IMR-90 (cell line): Measurements from ENCODE around the gene SLC35F3. TPM values are rescaled to one million over a fixed set of nuclear protein-coding genes. Genes with fewer than 3 reads are reported as not detected.
A peak's percentile ranks its signal among the peaks of the same experiment; 100 is the strongest.

ENCODE experiments used
- ATAC-seq: fragments of 200-7000 bp; cut with Tn5 transposase; 2 replicates; pipeline ENCODE4 v1.9.1; 2020; ENCODE audit warnings: low read depth, mild to moderate bottlenecking, moderate library complexity
- BruUV-seq: library from RNA; stranded (reverse); fragments of 400-500 nt; replicated peaks from 2 replicates; lab custom pipeline; 2021; lab: Mats Ljungman, UMichigan
- CTCF ChIA-PET: fragments of 300-600 bp; formaldehyde crosslinking; extraction: SDS; loops from one replicate; lab custom pipeline; 2021; ENCODE audit warnings: antibody characterized with exemption; lab: Yijun Ruan, JAX
- POLR2A ChIA-PET: fragments of 300-600 bp; sonication (Branson Sonifier 250); formaldehyde crosslinking; loops from one replicate; lab custom pipeline; 2022; ENCODE audit warnings: antibody characterized with exemption; ENCODE audit not compliant: unreplicated experiment; lab: Charles Lee
- DNase-seq: peaks from one replicate; pipeline ENCODE4 v3.0.0; 2013
- H2AFZ ChIP-seq: replicated peaks from 2 replicates; pipeline ENCODE3; 2013; ENCODE audit warnings: low read length, mild to moderate bottlenecking; ENCODE audit not compliant: poor library complexity
- H2AK5ac ChIP-seq: 2 replicates; pipeline ENCODE4 v1.6.1; 2013; ENCODE audit warnings: low read depth, low read length, inconsistent platforms
- H2AK9ac ChIP-seq: replicated peaks from 2 replicates; pipeline ENCODE3; 2013; ENCODE audit warnings: mild to moderate bottlenecking, low read depth, low read length, moderate library complexity; ENCODE audit not compliant: poor library complexity
- H2BK120ac ChIP-seq: 2 replicates; pipeline ENCODE4 v1.6.1; 2013; ENCODE audit warnings: low read depth, low read length, inconsistent platforms
- H2BK15ac ChIP-seq: 3 replicates; pipeline ENCODE4 v1.6.1; 2013; ENCODE audit warnings: low read depth, low read length, inconsistent platforms
- H2BK20ac ChIP-seq: 2 replicates; pipeline ENCODE4 v1.6.1; 2013; ENCODE audit warnings: low read depth, mild to moderate bottlenecking, inconsistent platforms, low read length, moderate library complexity
- H2BK5ac ChIP-seq: 2 replicates; pipeline ENCODE4 v1.6.1; 2013; ENCODE audit warnings: mild to moderate bottlenecking, low read depth, low read length, inconsistent platforms; ENCODE audit not compliant: poor library complexity, severe bottlenecking
- H3K14ac ChIP-seq: replicated peaks from 2 replicates; pipeline ENCODE4 v1.6.1; 2013; ENCODE audit warnings: low read depth, low read length, inconsistent platforms
- H3K18ac ChIP-seq: 2 replicates; pipeline ENCODE4 v1.6.1; 2013; ENCODE audit warnings: low read depth, low read length, control low read depth
- H3K23ac ChIP-seq: 2 replicates; pipeline ENCODE4 v1.6.1; 2013; ENCODE audit warnings: low read depth, low read length, inconsistent platforms
- H3K27ac ChIP-seq: 2 replicates; pipeline ENCODE4 v1.5.1; 2013; ENCODE audit warnings: mild to moderate bottlenecking, control low read depth, low read length; ENCODE audit not compliant: insufficient read depth
- H3K27me3 ChIP-seq: 2 replicates; pipeline ENCODE4 v1.6.1; 2013; ENCODE audit warnings: low read length; ENCODE audit not compliant: control insufficient read depth, insufficient read depth
- H3K36me3 ChIP-seq: 2 replicates; pipeline ENCODE4 v1.6.1; 2013; ENCODE audit warnings: low read length, mixed read lengths; ENCODE audit not compliant: control insufficient read depth, insufficient read depth
- H3K4ac ChIP-seq: 2 replicates; pipeline ENCODE4 v1.6.1; 2013; ENCODE audit warnings: low read depth, low read length, inconsistent platforms
- H3K4me1 ChIP-seq: 2 replicates; pipeline ENCODE4 v1.6.1; 2013; ENCODE audit warnings: low read length, mixed read lengths; ENCODE audit not compliant: control insufficient read depth, insufficient read depth
- H3K4me2 ChIP-seq: 2 replicates; pipeline ENCODE4 v1.6.1; 2013; ENCODE audit warnings: low read depth, mild to moderate bottlenecking, control low read depth, low read length, moderate library complexity
- H3K4me3 ChIP-seq: 2 replicates; pipeline ENCODE4 v1.5.1; 2013; ENCODE audit warnings: low read depth, mild to moderate bottlenecking, control low read depth, low read length, moderate library complexity; ENCODE audit not compliant: insufficient read depth
- H3K56ac ChIP-seq: 2 replicates; pipeline ENCODE4 v1.6.1; 2013; ENCODE audit warnings: low read length, inconsistent platforms; ENCODE audit not compliant: insufficient read depth; ENCODE audit errors: extremely low read depth
- H3K79me1 ChIP-seq, 2 experiments: 2 replicates each; pipeline ENCODE4 v1.6.1; 2013; ENCODE audit warnings: low read length in 2 of 2, inconsistent platforms in 1 of 2, low read depth in 1 of 2
- H3K9ac ChIP-seq: 2 replicates; pipeline ENCODE4 v1.6.1; 2013; ENCODE audit warnings: low read depth, low read length, control low read depth
- H3K9me1 ChIP-seq: 2 replicates; pipeline ENCODE4 v1.6.1; 2013; ENCODE audit warnings: low read length, inconsistent platforms; ENCODE audit not compliant: insufficient read depth
- H3K9me3 ChIP-seq: 2 replicates; pipeline ENCODE4 v1.6.1; 2013; ENCODE audit warnings: low read length; ENCODE audit not compliant: control insufficient read depth, insufficient read depth
- H4K20me1 ChIP-seq: 2 replicates; pipeline ENCODE4 v1.6.1; 2013; ENCODE audit warnings: low read length, inconsistent platforms; ENCODE audit not compliant: insufficient read depth
- H4K5ac ChIP-seq: 2 replicates; pipeline ENCODE4 v1.6.1; 2013; ENCODE audit warnings: mild to moderate bottlenecking, low read depth, low read length, control low read depth
- H4K8ac ChIP-seq, 2 experiments: 2 replicates each; pipeline ENCODE4 v1.6.1; 2013; ENCODE audit warnings: low read depth in 2 of 2, low read length in 2 of 2, control low read depth in 1 of 2, inconsistent platforms in 1 of 2
- H4K91ac ChIP-seq: 2 replicates; pipeline ENCODE4 v1.6.1; 2013; ENCODE audit warnings: low read depth, low read length, inconsistent platforms; ENCODE audit not compliant: insufficient read depth
- SMC3 ChIP-seq: fragments of 150-350 bp; IDR thresholded peaks from 2 replicates; pipeline ENCODE4 v1.6.1; 2016; ENCODE audit warnings: low read depth, mild to moderate bottlenecking, antibody characterized with exemption, low read length, moderate library complexity
- WGBS, 2 experiments: methylation state at CpG; one replicate each; pipeline versions ENCODE4 v1.1.5 to v1.1.7; 2013; ENCODE audit warnings: missing lambda C conversion rate in 2 of 2; ENCODE audit not compliant: insufficient read length in 1 of 2; ENCODE audit errors: extremely low coverage in 2 of 2; 5-methylcytosine and 5-hydroxymethylcytosine counted together
- dilution Hi-C: fragments of 300-500 bp; cut with HindIII; formaldehyde crosslinking; loops from one replicate; pipeline ENCODE4 v1.14.3; 2018; ENCODE audit warnings: low sequenced_read_pairs; ENCODE audit not compliant: unreplicated experiment
- in situ Hi-C: fragments of 300-500 bp; cut with MboI; formaldehyde crosslinking; loops from 3 replicates; pipeline ENCODE4 v1.14.3; 2019; ENCODE audit warnings: low sequenced_read_pairs, inconsistent platforms, mixed read lengths
- intact Hi-C: fragments of 100-400 bp; cut with micrococcal nuclease; formaldehyde crosslinking; loops from 2 replicates; pipeline ENCODE4 v1.10.0; 2022
- polyA plus RNA-seq, 3 experiments: library from polyadenylated mRNA; depleted of rRNA; stranded (reverse); fragments of >200 nt; gene quantifications; 2 replicates each; pipeline ENCODE4 v1.2.3, GENCODE V29; 2012; ENCODE audit warnings: low replicate concordance in 1 of 3
- total RNA-seq: library from RNA; depleted of rRNA; stranded (reverse); fragments of >200 nt; gene quantifications from 2 replicates; pipeline ENCODE4 v1.2.3, GENCODE V29; 2012

The SLC35F3 gene
- total and polyA plus RNA-seq, 2 of the 4 experiments (the other 2 are of a cell fraction) = under 0.01 to 0.17 TPM

GRCh38 chr1:234229581-234230387, 325.3 kb downstream of the SLC35F3 start:
- Histone ChIP-seq H3K4me1 (no peaks in the 10 kb centered on the region), H2BK15ac (no peak overlapping the region), H3K14ac (no peak overlapping the region), H4K20me1 (no peaks in the 10 kb centered on the region), H3K27ac (no peak overlapping the region), H3K27me3 (peaks cover 4% of the 10 kb centered on the region; the same call in 1 of the 2 replicates), H2BK5ac (no peak overlapping the region), H3K9me1 (no peaks in the 10 kb centered on the region), H3K23ac (no peak overlapping the region), H4K91ac (no peak overlapping the region), H2AK5ac (no peak overlapping the region), H2BK120ac (no peak overlapping the region), H2AK9ac (no peak overlapping the region), H3K4ac (no peak overlapping the region), H4K5ac (no peak overlapping the region), H3K18ac (no peak overlapping the region; the same call in 1 of the 2 replicates), H2BK20ac (no peak overlapping the region), H2AFZ (no peak overlapping the region), H3K4me2 (peak overlapping the region; percentile 38; the same call in 1 of the 2 replicates), H3K79me1 (no peaks in the 10 kb centered on the region), H3K36me3 (no peaks in the 10 kb centered on the region), H3K9ac (no peak overlapping the region), H3K56ac (no peak overlapping the region), H3K9me3 (no peaks in the 10 kb centered on the region), H4K8ac (no peak overlapping the region), H3K4me3 (no peak overlapping the region)
- no peak for DNase-seq
- no peak for ATAC-seq
- intact Hi-C loops (no loop called here), in situ Hi-C loops (no loop called here), dilution Hi-C loops (no loop called here)
- TF ChIP-seq SMC3 = no peak
- ChIA-PET CTCF (no interaction called here), POLR2A (no interaction called here)
- BruUV-seq = no TSS peak
- WGBS, 2 experiments = 0% methylated on average over 1 of the region's 10 CpGs; no CpG with 5 or more reads in 1 of the 2 experiments
